A549 (cell line): ENCODE data around the gene NCS1. TPM values are rescaled to one million over a fixed set of nuclear protein-coding genes. Genes with fewer than 3 reads are reported as not detected.

Experiments
- ATAC-seq, 2 experiments: fragments of 200-7000 bp in 1 of 2; fragments of >200 bp in 1 of 2; cut with Nextera tagmentation in 1 of 2; cut with Tn5 transposase in 1 of 2; 3 replicates each; pipeline versions ENCODE4 v1.8.0 to v1.9.1; 2018 to 2020; ENCODE audit warnings: mild to moderate bottlenecking in 1 of 2, moderate library complexity in 1 of 2
- CTCF ChIA-PET: fragments of 300-600 bp; sonication (Branson Sonifier 250); formaldehyde crosslinking; extraction: SDS; loops from one replicate; lab custom pipeline; 2021; ENCODE audit warnings: antibody characterized with exemption, inconsistent platforms; lab: Yijun Ruan, JAX
- POLR2A ChIA-PET: fragments of 350-600 bp; formaldehyde crosslinking; extraction: SDS; loops from one replicate; lab custom pipeline; 2021; ENCODE audit warnings: antibody characterized with exemption, inconsistent platforms; lab: Yijun Ruan, JAX
- DNase-seq, 2 experiments: peaks; one replicate each; pipeline versions ENCODE4 v3.0.0 to v3.0.0-alpha.2; 2011 to 2016; ENCODE audit warnings: low read depth in 1 of 2, low spot score in 1 of 2
- FAIRE-seq: peaks from 2 replicates; lab custom pipeline; 2011; peaks lifted over from hg19 to GRCh38; lab: Jason Lieb, UNC
- H3K27ac ChIP-seq, 2 experiments: fragments of >200 bp; sonication (Bioruptor Twin); formaldehyde crosslinking; 3 replicates each; pipeline ENCODE4 v1.5.1; 2016 to 2017
- H3K4me1 ChIP-seq: fragments of >200 bp; sonication (Bioruptor Twin); formaldehyde crosslinking; 3 replicates; pipeline ENCODE4 v1.6.1; 2016
- H3K4me2 ChIP-seq: fragments of >200 bp; sonication (Bioruptor Twin); formaldehyde crosslinking; 3 replicates; pipeline ENCODE4 v1.6.1; 2016
- H3K4me3 ChIP-seq: fragments of >200 bp; sonication (Bioruptor Twin); formaldehyde crosslinking; 3 replicates; pipeline ENCODE4 v1.5.1; 2016
- H3K9me3 ChIP-seq: fragments of >200 bp; sonication (Bioruptor Twin); formaldehyde crosslinking; 3 replicates; pipeline ENCODE4 v1.6.1; 2016
- EP300 ChIP-seq, 2 experiments: fragments of >200 bp; sonication (Bioruptor Twin); formaldehyde crosslinking; IDR thresholded peaks; 2 replicates in 1 of 2; 3 replicates in 1 of 2; pipeline ENCODE4 v1.6.1; 2016 to 2017
- HOXB13 ChIP-seq: fragments of 250-450 bp; sonication (Bioruptor Pico); IDR thresholded peaks from 2 replicates; pipeline ENCODE4 v1.5.0; 2020; ENCODE audit warnings: low read depth, mild to moderate bottlenecking, moderate library complexity
- JUN ChIP-seq, 2 experiments: fragments of >200 bp; sonication (Bioruptor Twin); formaldehyde crosslinking; IDR thresholded peaks; 2 replicates in 1 of 2; 3 replicates in 1 of 2; pipeline ENCODE4 v1.6.1; 2016 to 2017
- KDM1A ChIP-seq: fragments of 200-600 bp; sonication (generic); IDR thresholded peaks from 2 replicates; pipeline ENCODE4 v1.6.1; 2016; ENCODE audit warnings: low read depth, mild to moderate bottlenecking
- MAZ ChIP-seq: fragments of 150-350 bp; IDR thresholded peaks from 2 replicates; pipeline ENCODE4 v1.6.1; 2014; ENCODE audit warnings: antibody characterized with exemption, low read depth, low read length, borderline replicate concordance
- MYC ChIP-seq: IDR thresholded peaks from 2 replicates; pipeline ENCODE4 v1.6.1; 2012; ENCODE audit warnings: mild to moderate bottlenecking, inconsistent platforms, low read length, improper control_type of control experiment, borderline replicate concordance
- RAD21 ChIP-seq, 2 experiments: fragments of >200 bp in 1 of 2; sonication (Bioruptor Twin) in 1 of 2; formaldehyde crosslinking in 1 of 2; IDR thresholded peaks in 1 of 2; conservative IDR thresholded peaks in 1 of 2; 2 replicates in 1 of 2; 3 replicates in 1 of 2; pipeline ENCODE4 v1.6.1; 2012 to 2018; ENCODE audit warnings: inconsistent platforms in 1 of 2
- SMC3 ChIP-seq: fragments of >200 bp; sonication (Bioruptor Twin); formaldehyde crosslinking; IDR thresholded peaks from 3 replicates; pipeline ENCODE4 v1.6.1; 2018; ENCODE audit warnings: inconsistent platforms
- ZFP36 ChIP-seq: fragments of 450-650 bp; IDR thresholded peaks from 2 replicates; pipeline ENCODE4 v1.6.1; 2014; ENCODE audit warnings: borderline replicate concordance; ENCODE audit not compliant: partially characterized antibody
- ZNF302 ChIP-seq: fragments of 250-450 bp; sonication (Bioruptor Pico); IDR thresholded peaks from 2 replicates; pipeline ENCODE4 v1.9.0; 2021; ENCODE audit warnings: inconsistent platforms, mild to moderate bottlenecking, moderate library complexity
- WGBS: methylation state at CpG from one replicate; pipeline ENCODE4 v1.1.6; 2017; ENCODE audit errors: missing lambda C conversion rate; 5-methylcytosine and 5-hydroxymethylcytosine counted together
- polyA plus RNA-seq, 4 experiments: library from polyadenylated mRNA; depleted of rRNA in 3 of 4; stranded (reverse); fragments of >200 nt; fragmentation: RNase III in 1 of 4; extraction: RNeasy Plus Mini Kit Qiagen cat#74134 plus additional on column Dnase treatment in 1 of 4; gene quantifications; 2 replicates in 3 of 4; 3 replicates in 1 of 4; pipeline ENCODE4 v1.2.3, GENCODE V29; 2011 to 2017
- TF ChIP-seq, protein P1 (sequence below): fragments of 200-600 bp; sonication (generic); IDR thresholded peaks from 2 replicates; pipeline ENCODE4 v1.6.1; 2016; ENCODE audit warnings: antibody characterized with exemption, mild to moderate bottlenecking, moderate library complexity
- TF ChIP-seq, protein P2 (sequence below): fragments of >200 bp; sonication (Bioruptor Twin); formaldehyde crosslinking; IDR thresholded peaks from 3 replicates; pipeline ENCODE4 v1.5.1; 2016
- TF ChIP-seq, protein P3 (sequence below): fragments of 450-650 bp; IDR thresholded peaks from 2 replicates; pipeline ENCODE4 v1.6.1; 2014; ENCODE audit warnings: antibody characterized with exemption

NCS1 gene
- polyA plus RNA-seq, 2 of the 4 experiments (the other 2 are of a cell fraction), result 17.9 to 21.9 TPM

DNA sequence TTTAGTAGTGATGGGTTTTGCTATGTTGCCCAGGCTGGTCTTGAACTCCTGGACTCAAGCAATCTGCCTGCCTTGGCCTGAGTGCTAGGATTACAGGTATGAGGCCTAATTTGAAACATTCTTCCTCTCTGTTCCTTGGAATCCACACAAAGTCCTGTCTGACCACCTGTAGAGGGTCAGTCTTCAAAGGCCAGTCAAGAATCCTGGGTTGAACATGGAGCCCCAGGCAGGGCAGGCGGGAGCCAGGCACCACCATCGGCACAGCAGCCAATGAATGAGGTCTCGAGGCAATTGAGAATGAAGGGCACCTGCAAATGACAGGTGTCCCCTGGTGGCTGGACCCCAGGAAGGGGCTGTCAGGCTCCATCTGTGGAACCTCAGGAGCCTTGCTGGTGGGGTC lies 17.4 kb upstream of the NCS1 start:
- no peak overlapping the region for H3K27ac ChIP-seq
- TF ChIP-seq ZFP36 (no peak), ZNF302 (no peak)
- peaks cover 10% of the 10 kb centered on the region for H3K4me1 ChIP-seq
- FAIRE-seq, result no peak
- DNase-seq, result no peak
- no peak overlapping the region for H3K4me2 ChIP-seq
- ChIA-PET POLR2A (interaction anchor here (0.6 kb wide), 1 partner anchor 1126 kb away, joined by 4 read pairs; no protein-coding TSS in a partner anchor), CTCF (interaction anchor here (1.1 to 1.2 kb wide), 2 partner anchors 88 to 136 kb away, joined by 3 to 4 read pairs; no protein-coding TSS in a partner anchor)
- no peak for ATAC-seq
- no peak overlapping the region for H3K4me3 ChIP-seq
- H3K9me3 ChIP-seq, result no peaks in the 10 kb centered on the region
- WGBS, result 87% methylated on average over 3 of the region's 3 CpGs

DNA sequence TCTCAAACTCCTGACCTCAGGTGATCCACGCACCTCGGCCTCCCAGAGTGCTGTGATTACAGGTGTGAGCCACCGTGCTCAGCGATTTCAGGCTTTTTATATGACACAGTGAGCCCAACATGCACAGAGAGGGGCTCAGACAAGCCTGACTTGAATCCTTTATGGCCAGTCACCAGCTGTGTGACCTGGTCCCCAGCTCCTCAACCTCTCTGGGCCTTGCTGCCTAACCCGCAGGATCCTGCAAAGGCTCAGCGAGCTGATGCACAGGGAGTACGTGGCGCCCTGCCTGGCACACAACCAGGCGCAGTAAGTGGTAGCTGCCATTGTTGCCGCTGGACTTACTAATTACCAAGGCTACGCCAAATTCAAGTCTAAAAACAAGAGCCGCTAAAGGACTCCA lies 16.6 kb upstream of the NCS1 start:
- H3K9me3 ChIP-seq, result no peaks in the 10 kb centered on the region
- CTCF ChIA-PET, result interaction anchor here (0.7 to 2.0 kb wide), 6 partner anchors 9 to 287 kb away, joined by 3 to 6 read pairs (median 3); no protein-coding TSS in a partner anchor
- H3K4me2 ChIP-seq, result no peak overlapping the region
- no peak for DNase-seq
- ATAC-seq, result no peak
- H3K27ac ChIP-seq, result no peak overlapping the region
- TF ChIP-seq KDM1A, result no peak
- no peak for TF ChIP-seq MYC
- TF ChIP-seq, protein P1, sequence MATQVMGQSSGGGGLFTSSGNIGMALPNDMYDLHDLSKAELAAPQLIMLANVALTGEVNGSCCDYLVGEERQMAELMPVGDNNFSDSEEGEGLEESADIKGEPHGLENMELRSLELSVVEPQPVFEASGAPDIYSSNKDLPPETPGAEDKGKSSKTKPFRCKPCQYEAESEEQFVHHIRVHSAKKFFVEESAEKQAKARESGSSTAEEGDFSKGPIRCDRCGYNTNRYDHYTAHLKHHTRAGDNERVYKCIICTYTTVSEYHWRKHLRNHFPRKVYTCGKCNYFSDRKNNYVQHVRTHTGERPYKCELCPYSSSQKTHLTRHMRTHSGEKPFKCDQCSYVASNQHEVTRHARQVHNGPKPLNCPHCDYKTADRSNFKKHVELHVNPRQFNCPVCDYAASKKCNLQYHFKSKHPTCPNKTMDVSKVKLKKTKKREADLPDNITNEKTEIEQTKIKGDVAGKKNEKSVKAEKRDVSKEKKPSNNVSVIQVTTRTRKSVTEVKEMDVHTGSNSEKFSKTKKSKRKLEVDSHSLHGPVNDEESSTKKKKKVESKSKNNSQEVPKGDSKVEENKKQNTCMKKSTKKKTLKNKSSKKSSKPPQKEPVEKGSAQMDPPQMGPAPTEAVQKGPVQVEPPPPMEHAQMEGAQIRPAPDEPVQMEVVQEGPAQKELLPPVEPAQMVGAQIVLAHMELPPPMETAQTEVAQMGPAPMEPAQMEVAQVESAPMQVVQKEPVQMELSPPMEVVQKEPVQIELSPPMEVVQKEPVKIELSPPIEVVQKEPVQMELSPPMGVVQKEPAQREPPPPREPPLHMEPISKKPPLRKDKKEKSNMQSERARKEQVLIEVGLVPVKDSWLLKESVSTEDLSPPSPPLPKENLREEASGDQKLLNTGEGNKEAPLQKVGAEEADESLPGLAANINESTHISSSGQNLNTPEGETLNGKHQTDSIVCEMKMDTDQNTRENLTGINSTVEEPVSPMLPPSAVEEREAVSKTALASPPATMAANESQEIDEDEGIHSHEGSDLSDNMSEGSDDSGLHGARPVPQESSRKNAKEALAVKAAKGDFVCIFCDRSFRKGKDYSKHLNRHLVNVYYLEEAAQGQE, result no peak
- no peak for TF ChIP-seq JUN (IDR thresholded peaks at IDR 0.05)
- no peak for TF ChIP-seq HOXB13
- TF ChIP-seq, all 56 proteins: peak for 0
- WGBS, result 84% methylated on average over 11 of the region's 12 CpGs
- POLR2A ChIA-PET, result no interaction called here
- Histone ChIP-seq H3K4me1 (peaks cover 6% of the 10 kb centered on the region), H3K4me3 (no peak overlapping the region)
- FAIRE-seq, result no peak

DNA sequence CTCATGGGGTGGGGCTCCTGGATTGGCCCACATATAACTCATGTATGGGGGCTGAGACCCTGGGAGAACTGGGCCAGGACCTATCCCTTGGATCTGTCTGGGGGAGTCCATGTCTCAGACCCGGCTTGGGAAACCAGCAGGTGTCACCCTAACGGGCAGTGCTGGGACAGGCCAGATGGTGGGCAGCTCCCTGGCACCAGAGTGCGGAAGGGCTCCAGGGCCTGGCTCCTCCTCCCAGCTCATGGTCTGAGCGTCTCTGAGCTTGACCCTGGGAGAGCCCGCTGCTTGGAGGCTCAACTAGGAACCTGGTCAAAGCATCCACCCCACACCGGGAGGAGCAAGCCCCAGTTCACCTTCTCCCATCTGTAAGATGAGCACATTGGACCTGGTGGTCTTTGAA lies 15.5 kb upstream of the NCS1 start:
- H3K9me3 ChIP-seq, result no peaks in the 10 kb centered on the region
- H3K4me3 ChIP-seq, result no peak overlapping the region
- DNase-seq, result peak in 1 of 2 experiments; percentile 37
- H3K4me2 ChIP-seq, result no peak overlapping the region
- CTCF ChIA-PET, result interaction anchor here (0.7 to 2.0 kb wide), 11 partner anchors 8 to 163 kb away, joined by 3 to 6 read pairs (median 4); no protein-coding TSS in a partner anchor
- TF ChIP-seq, protein P2, sequence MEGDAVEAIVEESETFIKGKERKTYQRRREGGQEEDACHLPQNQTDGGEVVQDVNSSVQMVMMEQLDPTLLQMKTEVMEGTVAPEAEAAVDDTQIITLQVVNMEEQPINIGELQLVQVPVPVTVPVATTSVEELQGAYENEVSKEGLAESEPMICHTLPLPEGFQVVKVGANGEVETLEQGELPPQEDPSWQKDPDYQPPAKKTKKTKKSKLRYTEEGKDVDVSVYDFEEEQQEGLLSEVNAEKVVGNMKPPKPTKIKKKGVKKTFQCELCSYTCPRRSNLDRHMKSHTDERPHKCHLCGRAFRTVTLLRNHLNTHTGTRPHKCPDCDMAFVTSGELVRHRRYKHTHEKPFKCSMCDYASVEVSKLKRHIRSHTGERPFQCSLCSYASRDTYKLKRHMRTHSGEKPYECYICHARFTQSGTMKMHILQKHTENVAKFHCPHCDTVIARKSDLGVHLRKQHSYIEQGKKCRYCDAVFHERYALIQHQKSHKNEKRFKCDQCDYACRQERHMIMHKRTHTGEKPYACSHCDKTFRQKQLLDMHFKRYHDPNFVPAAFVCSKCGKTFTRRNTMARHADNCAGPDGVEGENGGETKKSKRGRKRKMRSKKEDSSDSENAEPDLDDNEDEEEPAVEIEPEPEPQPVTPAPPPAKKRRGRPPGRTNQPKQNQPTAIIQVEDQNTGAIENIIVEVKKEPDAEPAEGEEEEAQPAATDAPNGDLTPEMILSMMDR, result peak; percentile 25; the same call in 2 of the 3 replicates
- TF ChIP-seq MAZ (no peak), EP300 (IDR thresholded peaks at IDR 0.05) (no peak), SMC3 (peak; percentile 37; the same call in 2 of the 3 replicates), RAD21 (conservative IDR thresholded peaks at IDR 0.05 in 1 of 2, IDR thresholded peaks at IDR 0.05 in 1 of 2) (peak; percentile 26 to 31; a peak in 1 of 5 replicates)
- TF ChIP-seq, protein P3, sequence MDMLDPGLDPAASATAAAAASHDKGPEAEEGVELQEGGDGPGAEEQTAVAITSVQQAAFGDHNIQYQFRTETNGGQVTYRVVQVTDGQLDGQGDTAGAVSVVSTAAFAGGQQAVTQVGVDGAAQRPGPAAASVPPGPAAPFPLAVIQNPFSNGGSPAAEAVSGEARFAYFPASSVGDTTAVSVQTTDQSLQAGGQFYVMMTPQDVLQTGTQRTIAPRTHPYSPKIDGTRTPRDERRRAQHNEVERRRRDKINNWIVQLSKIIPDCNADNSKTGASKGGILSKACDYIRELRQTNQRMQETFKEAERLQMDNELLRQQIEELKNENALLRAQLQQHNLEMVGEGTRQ, result no peak
- TF ChIP-seq, all 56 proteins: peak for 3
- Histone ChIP-seq H3K27ac (no peak overlapping the region), H3K4me1 (no peaks in the 10 kb centered on the region)
- FAIRE-seq (no peak), ATAC-seq (peak; percentile 78 to 87)
- 21% methylated on average over 6 of the region's 6 CpGs for WGBS
- POLR2A ChIA-PET, result no interaction called here
